ENCODE data around the gene ZNF608. TPM values are rescaled to one million over a fixed set of nuclear protein-coding genes. Genes with fewer than 3 reads are reported as not detected.
A peak's percentile ranks its signal among the peaks of the same experiment; 100 is the strongest.

Gene ZNF608
- total RNA-seq, 1 experiment from 2014 or later, result 12.1 TPM

DNA sequence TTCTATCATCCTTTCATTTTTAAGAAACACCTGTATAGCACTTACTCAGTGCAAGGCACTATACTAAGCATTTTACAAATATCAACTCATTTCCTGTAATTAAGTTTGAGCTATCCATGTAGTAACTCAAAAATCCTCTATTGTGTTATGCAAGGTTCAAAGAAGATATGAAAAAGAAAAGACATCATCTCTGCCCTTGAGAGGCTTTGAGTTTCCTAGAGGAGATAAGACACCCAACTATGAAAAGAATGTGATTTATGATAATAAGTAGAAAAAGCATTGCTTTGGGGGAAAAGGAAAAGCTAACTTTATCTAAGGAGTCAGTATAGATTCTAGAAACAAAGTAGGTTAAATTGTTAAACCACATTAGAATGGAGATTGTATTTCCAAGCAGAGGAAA is 14.2 kb upstream of the ZNF608 start:
- Histone ChIP-seq H3K36me3 (ENCODE audit: insufficient read depth, low read length) (no peaks in the 10 kb centered on the region), H3K27me3 (ENCODE audit: low read length) (no peaks in the 10 kb centered on the region), H3K79me2 (ENCODE audit: low read length) (no peaks in the 10 kb centered on the region), H3K27ac (ENCODE audit: low read length) (no peak overlapping the region), H3K9me2 (replicated peaks; ENCODE audit: insufficient read depth, low read length) (no peaks in the 10 kb centered on the region), H3K9me3 (ENCODE audit: low read length) (no peaks in the 10 kb centered on the region), H3K4me1 (ENCODE audit: low read length) (peaks cover 7% of the 10 kb centered on the region), H2AFZ (ENCODE audit: low read length) (no peak overlapping the region), H3K9ac (ENCODE audit: low read length) (no peak overlapping the region), H4K20me1 (ENCODE audit: insufficient read depth, low read depth, low read length) (no peaks in the 10 kb centered on the region), H3K4me2 (ENCODE audit: low read depth, low read length, poor library complexity, severe bottlenecking) (no peak overlapping the region), H3K4me3 (ENCODE audit: low read length) (no peak overlapping the region)
- no peak for DNase-seq

DNA sequence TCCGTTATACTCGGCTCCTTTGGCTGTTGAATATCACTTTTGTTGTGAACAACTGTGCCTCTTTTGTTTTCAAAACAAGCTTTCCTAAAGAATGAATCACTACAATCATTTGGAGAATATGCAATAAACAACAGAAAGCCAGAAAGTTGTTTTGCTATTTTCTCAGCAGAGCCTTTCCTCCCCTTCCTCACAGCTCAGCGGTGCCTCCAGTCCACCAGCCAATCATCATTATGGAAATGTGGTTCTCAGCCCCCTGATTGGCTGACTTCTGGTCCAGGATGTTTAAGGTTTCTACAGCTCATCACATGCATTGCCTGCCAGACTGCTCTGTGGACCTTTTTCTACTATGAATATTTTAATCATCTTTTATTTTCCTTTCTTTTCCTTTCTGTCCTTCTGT is 9.1 kb upstream of the ZNF608 start:
- H3K9ac ChIP-seq (ENCODE audit: low read length), result peak overlapping the region; percentile 48
- peak overlapping the region; percentile 92 for H3K27ac ChIP-seq (ENCODE audit: low read length)
- no peaks in the 10 kb centered on the region for H3K79me2 ChIP-seq (ENCODE audit: low read length)
- H3K27me3 ChIP-seq (ENCODE audit: low read length), result no peaks in the 10 kb centered on the region
- peak overlapping the region; percentile 67 for H3K4me2 ChIP-seq (ENCODE audit: low read depth, low read length, poor library complexity, severe bottlenecking)
- no peaks in the 10 kb centered on the region for H3K36me3 ChIP-seq (ENCODE audit: insufficient read depth, low read length)
- DNase-seq, result peak; percentile 82
- H3K9me3 ChIP-seq (ENCODE audit: low read length), result no peaks in the 10 kb centered on the region
- no peaks in the 10 kb centered on the region for H4K20me1 ChIP-seq (ENCODE audit: insufficient read depth, low read depth, low read length)
- H3K9me2 ChIP-seq (replicated peaks; ENCODE audit: insufficient read depth, low read length), result no peaks in the 10 kb centered on the region
- peaks cover 34% of the 10 kb centered on the region for H3K4me1 ChIP-seq (ENCODE audit: low read length)
- H3K4me3 ChIP-seq (ENCODE audit: low read length), result peak overlapping the region; percentile 29
- peak overlapping the region; percentile 23; the same call in 1 of the 2 replicates for H2AFZ ChIP-seq (ENCODE audit: low read length)

DNA sequence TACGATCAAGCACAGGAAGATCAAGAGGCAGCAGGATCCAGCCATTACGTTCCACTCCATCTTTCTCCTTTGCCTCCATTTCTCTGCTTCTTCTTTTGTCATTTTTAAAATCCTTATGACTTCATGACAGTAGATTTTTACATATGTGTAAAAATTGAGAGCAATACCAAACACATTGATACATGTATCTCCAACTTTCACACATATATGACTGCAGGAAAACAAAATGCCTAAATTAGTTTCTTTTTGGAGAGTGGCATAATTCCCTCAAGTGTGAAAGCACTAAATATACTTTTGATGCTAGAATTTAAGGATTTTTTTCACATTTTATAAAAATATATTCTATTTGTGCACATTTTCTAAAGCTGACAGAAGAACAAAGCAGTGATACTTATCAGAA is 8.6 kb upstream of the ZNF608 start:
- Histone ChIP-seq H3K9me2 (replicated peaks; ENCODE audit: insufficient read depth, low read length) (no peaks in the 10 kb centered on the region), H3K79me2 (ENCODE audit: low read length) (no peaks in the 10 kb centered on the region), H3K36me3 (ENCODE audit: insufficient read depth, low read length) (no peaks in the 10 kb centered on the region), H3K4me1 (ENCODE audit: low read length) (peaks cover 40% of the 10 kb centered on the region), H2AFZ (ENCODE audit: low read length) (peak overlapping the region; percentile 80; the same call in 1 of the 2 replicates), H3K27ac (ENCODE audit: low read length) (peak overlapping the region; percentile 92), H4K20me1 (ENCODE audit: insufficient read depth, low read depth, low read length) (no peaks in the 10 kb centered on the region), H3K9ac (ENCODE audit: low read length) (peak overlapping the region; percentile 48), H3K9me3 (ENCODE audit: low read length) (no peaks in the 10 kb centered on the region), H3K4me2 (ENCODE audit: low read depth, low read length, poor library complexity, severe bottlenecking) (peak overlapping the region; percentile 67), H3K27me3 (ENCODE audit: low read length) (no peaks in the 10 kb centered on the region), H3K4me3 (ENCODE audit: low read length) (peak overlapping the region; percentile 49)
- DNase-seq, result no peak

DNA sequence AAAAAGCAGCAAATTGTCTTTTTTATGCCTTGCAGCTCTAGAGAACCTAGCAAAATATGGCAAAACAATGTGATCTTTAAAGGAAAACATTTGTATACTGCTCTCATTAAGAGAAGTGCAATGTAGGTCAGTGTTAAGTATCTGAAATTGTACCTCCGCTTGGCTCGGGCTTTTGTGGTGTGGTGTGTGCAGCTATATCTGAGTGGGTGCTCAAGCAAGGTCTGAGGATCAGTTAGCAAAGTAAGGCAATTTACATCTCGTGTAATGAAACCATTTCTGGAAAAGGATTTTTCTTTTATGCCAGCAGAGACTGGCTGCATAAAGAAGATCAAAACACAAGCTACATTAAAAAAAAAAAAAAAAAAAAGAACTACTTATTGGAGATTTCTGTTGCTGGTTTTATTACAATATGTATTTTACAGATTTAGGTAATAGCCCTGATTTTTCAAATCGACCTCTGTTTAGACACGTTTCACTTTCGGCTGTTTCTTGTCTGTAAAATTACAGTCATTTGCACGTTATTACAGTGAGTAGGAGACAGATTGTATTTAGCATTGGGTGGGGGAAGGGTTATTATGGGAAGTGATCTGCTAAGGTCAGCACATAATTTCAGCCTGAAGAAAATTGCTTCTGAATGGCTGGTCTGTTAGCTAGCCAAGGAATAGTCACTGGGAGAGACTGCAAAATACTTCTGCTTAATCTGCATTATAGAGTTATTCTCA is 7.9 kb upstream of the ZNF608 start:
- peak overlapping the region; percentile 92 for H3K27ac ChIP-seq (ENCODE audit: low read length)
- peak overlapping the region; percentile 49 for H3K4me3 ChIP-seq (ENCODE audit: low read length)
- no peaks in the 10 kb centered on the region for H3K36me3 ChIP-seq (ENCODE audit: insufficient read depth, low read length)
- no peaks in the 10 kb centered on the region for H3K79me2 ChIP-seq (ENCODE audit: low read length)
- DNase-seq, result peak; percentile 73
- H4K20me1 ChIP-seq (ENCODE audit: insufficient read depth, low read depth, low read length), result no peaks in the 10 kb centered on the region
- peaks cover 46% of the 10 kb centered on the region for H3K4me1 ChIP-seq (ENCODE audit: low read length)
- H3K9me3 ChIP-seq (ENCODE audit: low read length), result no peaks in the 10 kb centered on the region
- no peaks in the 10 kb centered on the region for H3K27me3 ChIP-seq (ENCODE audit: low read length)
- peak overlapping the region; percentile 48 for H3K9ac ChIP-seq (ENCODE audit: low read length)
- H2AFZ ChIP-seq (ENCODE audit: low read length), result peak overlapping the region; percentile 80
- H3K9me2 ChIP-seq (replicated peaks; ENCODE audit: insufficient read depth, low read length), result no peaks in the 10 kb centered on the region
- H3K4me2 ChIP-seq (ENCODE audit: low read depth, low read length, poor library complexity, severe bottlenecking), result peak overlapping the region; percentile 67

DNA sequence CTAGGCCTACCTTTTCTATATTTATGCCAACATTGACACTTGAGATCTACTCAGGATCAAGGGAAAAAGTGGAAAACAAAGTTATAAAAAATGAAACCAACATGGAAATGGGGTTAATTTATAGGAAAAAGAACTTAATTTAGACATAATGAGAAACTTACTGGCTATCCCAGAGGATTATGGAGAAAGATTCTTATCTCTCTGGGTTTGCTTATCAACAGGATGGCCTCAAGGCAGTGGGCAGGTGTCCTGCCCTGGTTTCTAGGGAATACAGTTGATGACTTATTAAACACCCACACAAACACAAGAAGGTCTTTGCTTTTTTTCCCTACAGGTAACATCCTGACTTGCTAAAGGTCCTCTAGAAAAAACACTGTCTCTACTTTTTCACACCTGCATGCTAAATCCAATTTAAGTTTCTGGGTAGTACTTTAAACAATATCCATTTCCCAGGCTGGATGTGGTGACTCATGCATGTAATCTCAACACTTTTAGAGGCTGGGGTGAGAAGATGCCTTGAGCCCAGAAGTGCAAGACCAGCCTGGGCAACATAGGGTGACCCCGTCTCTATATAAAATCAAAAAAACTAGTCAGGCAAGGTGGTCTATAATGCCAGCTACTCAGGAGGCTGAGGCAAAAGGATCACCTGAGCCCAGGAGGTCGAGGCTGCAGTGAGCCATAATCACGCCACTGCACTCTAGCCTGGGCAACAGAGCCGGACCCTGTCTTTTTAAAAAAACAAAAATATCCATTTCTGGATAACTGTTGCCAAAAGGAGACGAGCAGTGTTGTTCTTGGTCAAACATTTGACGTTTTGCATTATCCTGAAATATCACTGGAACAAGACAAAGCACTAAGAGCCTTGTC is 6.6 kb upstream of the ZNF608 start:
- no peak overlapping the region for H3K4me3 ChIP-seq (ENCODE audit: low read length)
- H3K9ac ChIP-seq (ENCODE audit: low read length), result no peak overlapping the region
- no peaks in the 10 kb centered on the region for H3K79me2 ChIP-seq (ENCODE audit: low read length)
- no peak for DNase-seq
- H3K9me2 ChIP-seq (replicated peaks; ENCODE audit: insufficient read depth, low read length), result no peaks in the 10 kb centered on the region
- no peaks in the 10 kb centered on the region for H3K36me3 ChIP-seq (ENCODE audit: insufficient read depth, low read length)
- H2AFZ ChIP-seq (ENCODE audit: low read length), result no peak overlapping the region
- H3K4me2 ChIP-seq (ENCODE audit: low read depth, low read length, poor library complexity, severe bottlenecking), result no peak overlapping the region
- no peaks in the 10 kb centered on the region for H3K9me3 ChIP-seq (ENCODE audit: low read length)
- peaks cover 58% of the 10 kb centered on the region for H3K4me1 ChIP-seq (ENCODE audit: low read length)
- H4K20me1 ChIP-seq (ENCODE audit: insufficient read depth, low read depth, low read length), result no peaks in the 10 kb centered on the region
- no peaks in the 10 kb centered on the region for H3K27me3 ChIP-seq (ENCODE audit: low read length)
- peak overlapping the region; percentile 92 for H3K27ac ChIP-seq (ENCODE audit: low read length)

DNA sequence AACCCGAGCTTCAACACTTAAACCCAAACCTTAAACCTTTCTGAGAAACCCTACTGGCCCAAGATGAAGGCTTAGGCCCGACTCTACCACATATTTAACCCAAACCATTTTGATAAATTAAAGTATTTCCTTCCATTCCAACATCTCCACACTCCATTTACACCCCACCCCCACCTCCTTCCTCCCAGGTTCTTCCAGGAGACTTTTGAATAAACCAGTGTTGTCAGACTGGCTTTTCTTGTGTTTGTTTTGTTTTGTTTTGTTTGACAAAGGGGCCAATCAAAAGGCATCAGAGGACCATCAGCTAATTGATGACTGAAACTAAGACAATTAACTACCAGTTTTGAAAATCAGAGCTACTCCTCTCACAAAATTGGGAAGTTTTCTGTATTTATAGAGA is 4.6 kb upstream of the ZNF608 start:
- Histone ChIP-seq H3K4me1 (ENCODE audit: low read length) (peaks cover 70% of the 10 kb centered on the region), H3K9me2 (replicated peaks; ENCODE audit: insufficient read depth, low read length) (no peaks in the 10 kb centered on the region), H3K4me3 (ENCODE audit: low read length) (no peak overlapping the region), H3K27ac (ENCODE audit: low read length) (peak overlapping the region; percentile 5; the same call in 1 of the 2 replicates), H3K4me2 (ENCODE audit: low read depth, low read length, poor library complexity, severe bottlenecking) (no peak overlapping the region), H3K9ac (ENCODE audit: low read length) (no peak overlapping the region), H2AFZ (ENCODE audit: low read length) (no peak overlapping the region), H3K79me2 (ENCODE audit: low read length) (no peaks in the 10 kb centered on the region), H3K27me3 (ENCODE audit: low read length) (no peaks in the 10 kb centered on the region), H3K9me3 (ENCODE audit: low read length) (no peaks in the 10 kb centered on the region), H3K36me3 (ENCODE audit: insufficient read depth, low read length) (no peaks in the 10 kb centered on the region), H4K20me1 (ENCODE audit: insufficient read depth, low read depth, low read length) (no peaks in the 10 kb centered on the region)
- DNase-seq, result no peak

DNA sequence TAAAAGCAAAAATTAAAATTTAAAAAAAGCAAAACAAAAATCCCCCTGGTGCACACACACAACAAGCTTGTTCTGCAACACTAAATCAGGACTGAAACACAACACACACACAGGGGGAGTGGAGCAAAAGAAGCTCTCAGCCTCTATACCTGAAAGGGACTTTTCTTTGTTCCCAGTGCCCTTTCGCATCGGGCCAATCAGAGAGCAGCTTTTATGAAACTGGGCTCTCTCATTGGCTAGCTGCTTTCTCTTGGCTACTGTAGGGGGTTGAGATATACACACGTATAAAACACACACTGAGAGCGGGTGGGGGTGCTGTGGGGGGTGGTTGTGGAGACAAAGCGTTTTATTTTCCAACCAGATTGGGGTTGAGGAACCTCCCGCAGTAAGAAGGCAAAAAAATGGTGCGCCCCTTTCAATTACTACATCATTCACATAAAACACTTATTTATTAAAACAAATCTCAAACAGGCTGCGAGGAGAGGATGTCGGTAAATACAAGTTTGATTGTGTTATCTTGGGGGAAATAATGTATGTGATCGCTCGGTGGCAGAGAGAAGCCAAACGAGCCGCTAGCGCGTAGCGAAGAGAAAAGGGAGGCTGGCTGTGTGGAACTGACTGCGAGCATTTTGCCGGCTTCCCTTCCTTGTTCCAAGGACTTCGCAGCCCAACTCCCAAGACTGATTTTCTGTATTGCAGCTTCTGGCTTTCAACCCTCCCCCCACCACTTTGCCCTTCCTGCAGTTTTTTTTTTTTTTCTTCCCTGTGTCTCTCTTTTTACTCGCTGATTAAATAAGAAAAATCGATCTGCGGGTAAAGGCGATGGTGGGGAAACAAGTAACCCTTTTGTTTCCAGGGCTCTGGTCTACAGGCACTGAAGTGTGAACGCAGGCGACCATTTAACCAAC is 2.5 kb upstream of the ZNF608 start:
- Histone ChIP-seq H2AFZ (ENCODE audit: low read length) (peak overlapping the region; percentile 64), H3K4me3 (ENCODE audit: low read length) (peak overlapping the region; percentile 78)
- DNase-seq, result peak; percentile 96

More for the DNA sequence above, 2.5 kb upstream of the ZNF608 start:
- H3K4me1 ChIP-seq (ENCODE audit: low read length), result peaks cover 70% of the 10 kb centered on the region
- no peaks in the 10 kb centered on the region for H3K36me3 ChIP-seq (ENCODE audit: insufficient read depth, low read length)
- peak overlapping the region; percentile 98 for H3K27ac ChIP-seq (ENCODE audit: low read length)
- H3K27me3 ChIP-seq (ENCODE audit: low read length), result no peaks in the 10 kb centered on the region
- H3K79me2 ChIP-seq (ENCODE audit: low read length), result no peaks in the 10 kb centered on the region
- H3K9me3 ChIP-seq (ENCODE audit: low read length), result no peaks in the 10 kb centered on the region
- no peaks in the 10 kb centered on the region for H4K20me1 ChIP-seq (ENCODE audit: insufficient read depth, low read depth, low read length)
- peak overlapping the region; percentile 81 for H3K9ac ChIP-seq (ENCODE audit: low read length)
- H3K4me2 ChIP-seq (ENCODE audit: low read depth, low read length, poor library complexity, severe bottlenecking), result peak overlapping the region; percentile 99
- no peaks in the 10 kb centered on the region for H3K9me2 ChIP-seq (replicated peaks; ENCODE audit: insufficient read depth, low read length)
